Measurements from ENCODE around the gene UMOD.

DNA sequence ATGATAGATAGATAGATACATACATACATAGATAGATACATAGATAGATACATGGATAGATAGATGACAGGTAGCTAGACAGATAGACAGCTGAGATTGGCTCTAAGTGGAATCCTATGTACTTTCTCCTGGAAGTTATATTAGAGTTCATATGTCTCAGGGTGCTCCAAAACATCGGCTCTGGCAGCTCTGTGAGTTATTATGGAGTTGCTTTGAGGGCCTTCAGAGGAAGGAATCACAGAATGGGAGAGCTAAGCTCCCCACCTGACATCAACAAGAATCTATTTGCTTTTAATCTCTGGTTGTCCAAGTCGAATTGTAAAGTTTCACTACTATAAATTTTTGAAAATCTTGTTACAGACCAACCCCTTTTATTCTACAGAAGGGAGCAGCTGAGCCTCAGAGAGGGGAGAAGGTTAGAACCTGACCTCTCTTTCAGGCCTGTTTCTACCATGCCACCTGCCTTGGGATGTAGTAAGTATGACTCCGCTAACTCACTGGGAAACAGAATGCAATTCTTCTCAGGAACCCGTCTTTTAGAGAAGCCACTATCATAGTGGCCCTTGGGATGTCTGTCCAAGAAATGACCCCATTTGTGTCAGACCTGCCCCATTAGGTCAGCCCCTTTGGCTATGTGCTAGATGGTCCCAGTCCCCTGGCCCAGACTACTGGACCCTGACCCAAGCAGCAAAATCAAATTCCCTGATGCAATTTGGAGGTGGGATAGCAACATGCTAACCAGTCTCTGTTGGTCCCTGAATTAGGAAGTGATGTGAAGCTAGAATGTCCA is 43.5 kb downstream of the UMOD start:
- TF ChIP-seq, protein P1, sequence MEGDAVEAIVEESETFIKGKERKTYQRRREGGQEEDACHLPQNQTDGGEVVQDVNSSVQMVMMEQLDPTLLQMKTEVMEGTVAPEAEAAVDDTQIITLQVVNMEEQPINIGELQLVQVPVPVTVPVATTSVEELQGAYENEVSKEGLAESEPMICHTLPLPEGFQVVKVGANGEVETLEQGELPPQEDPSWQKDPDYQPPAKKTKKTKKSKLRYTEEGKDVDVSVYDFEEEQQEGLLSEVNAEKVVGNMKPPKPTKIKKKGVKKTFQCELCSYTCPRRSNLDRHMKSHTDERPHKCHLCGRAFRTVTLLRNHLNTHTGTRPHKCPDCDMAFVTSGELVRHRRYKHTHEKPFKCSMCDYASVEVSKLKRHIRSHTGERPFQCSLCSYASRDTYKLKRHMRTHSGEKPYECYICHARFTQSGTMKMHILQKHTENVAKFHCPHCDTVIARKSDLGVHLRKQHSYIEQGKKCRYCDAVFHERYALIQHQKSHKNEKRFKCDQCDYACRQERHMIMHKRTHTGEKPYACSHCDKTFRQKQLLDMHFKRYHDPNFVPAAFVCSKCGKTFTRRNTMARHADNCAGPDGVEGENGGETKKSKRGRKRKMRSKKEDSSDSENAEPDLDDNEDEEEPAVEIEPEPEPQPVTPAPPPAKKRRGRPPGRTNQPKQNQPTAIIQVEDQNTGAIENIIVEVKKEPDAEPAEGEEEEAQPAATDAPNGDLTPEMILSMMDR (IDR thresholded peaks at IDR 0.05 in 2 of 3, conservative IDR thresholded peaks at IDR 0.05 in 1 of 3; ENCODE audit: insufficient read depth in 2 of 3, low read depth in 1 of 3, low read length in 3 of 3) = no peak
- TF ChIP-seq CHD1 (IDR thresholded peaks at IDR 0.05; ENCODE audit: low read length) (no peak), MYC (IDR thresholded peaks at IDR 0.05; ENCODE audit: low read depth, low read length) (no peak), MYC (CRISPR knock-in tag; IDR thresholded peaks at IDR 0.05; ENCODE audit: borderline replicate concordance, low read depth) (no peak), ARHGAP35 (IDR thresholded peaks at IDR 0.05; ENCODE audit: partially characterized antibody) (no peak), ATF7 (IDR thresholded peaks at IDR 0.05) (no peak), KDM5B (IDR thresholded peaks at IDR 0.05; ENCODE audit: insufficient replicate concordance, low read depth, low read length) (no peak), HNRNPK (IDR thresholded peaks at IDR 0.05; ENCODE audit: low read depth, low read length, poor library complexity, severe bottlenecking) (no peak), ZNF282 (CRISPR knock-in tag; IDR thresholded peaks at IDR 0.05) (no peak), FOXM1 (IDR thresholded peaks at IDR 0.05; ENCODE audit: low read depth) (no peak), FOXM1 (CRISPR knock-in tag; IDR thresholded peaks at IDR 0.05; ENCODE audit: low read depth) (no peak), NCOA1 (IDR thresholded peaks at IDR 0.05; ENCODE audit: low read depth) (no peak), EP300 (IDR thresholded peaks at IDR 0.05; ENCODE audit: low read length) (no peak), NCOA2 (IDR thresholded peaks at IDR 0.05; ENCODE audit: partially characterized antibody in 2 of 2) (no peak), MEIS2 (IDR thresholded peaks at IDR 0.05; ENCODE audit: partially characterized antibody) (no peak)
- TF ChIP-seq, protein P2, sequence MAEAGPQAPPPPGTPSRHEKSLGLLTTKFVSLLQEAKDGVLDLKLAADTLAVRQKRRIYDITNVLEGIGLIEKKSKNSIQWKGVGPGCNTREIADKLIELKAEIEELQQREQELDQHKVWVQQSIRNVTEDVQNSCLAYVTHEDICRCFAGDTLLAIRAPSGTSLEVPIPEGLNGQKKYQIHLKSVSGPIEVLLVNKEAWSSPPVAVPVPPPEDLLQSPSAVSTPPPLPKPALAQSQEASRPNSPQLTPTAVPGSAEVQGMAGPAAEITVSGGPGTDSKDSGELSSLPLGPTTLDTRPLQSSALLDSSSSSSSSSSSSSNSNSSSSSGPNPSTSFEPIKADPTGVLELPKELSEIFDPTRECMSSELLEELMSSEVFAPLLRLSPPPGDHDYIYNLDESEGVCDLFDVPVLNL (CRISPR knock-in tag; IDR thresholded peaks at IDR 0.05; ENCODE audit: low read depth) = no peak
